ENCODE results near the gene ZNF532.

DNA sequence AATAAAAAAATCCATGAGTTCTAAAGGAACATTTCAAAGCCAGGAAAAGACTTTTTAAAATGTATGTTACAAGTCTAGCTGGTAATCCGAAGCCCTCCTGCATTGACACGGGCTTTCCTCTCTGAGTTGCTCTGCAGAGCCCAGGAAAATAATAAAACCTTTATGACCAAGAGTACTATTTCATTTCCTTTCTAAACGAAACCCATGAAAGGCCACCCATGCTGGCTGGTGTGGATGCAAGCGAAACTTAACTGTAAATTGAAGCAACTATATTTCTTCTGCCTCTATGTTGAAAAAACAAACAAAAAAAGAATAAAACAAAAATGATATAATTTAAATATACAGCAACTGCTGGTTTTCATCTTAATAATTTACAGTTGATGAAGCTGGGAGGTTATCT, 41.3 kb upstream of the ZNF532 start:
- TF ChIP-seq, protein P1, sequence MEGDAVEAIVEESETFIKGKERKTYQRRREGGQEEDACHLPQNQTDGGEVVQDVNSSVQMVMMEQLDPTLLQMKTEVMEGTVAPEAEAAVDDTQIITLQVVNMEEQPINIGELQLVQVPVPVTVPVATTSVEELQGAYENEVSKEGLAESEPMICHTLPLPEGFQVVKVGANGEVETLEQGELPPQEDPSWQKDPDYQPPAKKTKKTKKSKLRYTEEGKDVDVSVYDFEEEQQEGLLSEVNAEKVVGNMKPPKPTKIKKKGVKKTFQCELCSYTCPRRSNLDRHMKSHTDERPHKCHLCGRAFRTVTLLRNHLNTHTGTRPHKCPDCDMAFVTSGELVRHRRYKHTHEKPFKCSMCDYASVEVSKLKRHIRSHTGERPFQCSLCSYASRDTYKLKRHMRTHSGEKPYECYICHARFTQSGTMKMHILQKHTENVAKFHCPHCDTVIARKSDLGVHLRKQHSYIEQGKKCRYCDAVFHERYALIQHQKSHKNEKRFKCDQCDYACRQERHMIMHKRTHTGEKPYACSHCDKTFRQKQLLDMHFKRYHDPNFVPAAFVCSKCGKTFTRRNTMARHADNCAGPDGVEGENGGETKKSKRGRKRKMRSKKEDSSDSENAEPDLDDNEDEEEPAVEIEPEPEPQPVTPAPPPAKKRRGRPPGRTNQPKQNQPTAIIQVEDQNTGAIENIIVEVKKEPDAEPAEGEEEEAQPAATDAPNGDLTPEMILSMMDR (IDR thresholded peaks at IDR 0.05) = no peak
- TF ChIP-seq POLR2A (IDR thresholded peaks at IDR 0.05) = no peak
